HFF-Myc (cell line): ENCODE data around the gene PCBD1.
A peak's percentile ranks its signal among the peaks of the same experiment; 100 is the strongest.

ENCODE experiments used
- DNase-seq: peaks from one replicate; pipeline ENCODE4 v3.0.0-alpha.2; 2011; ENCODE audit warnings: low read depth; ENCODE audit errors: extremely low read depth
- H3K4me3 ChIP-seq: replicated peaks from 2 replicates; pipeline ENCODE4 v1.5.1; 2011; ENCODE audit warnings: low read depth, mild to moderate bottlenecking, control low read depth, low read length
- TF ChIP-seq, protein P1 (sequence below): IDR thresholded peaks from 2 replicates; pipeline ENCODE4 v1.5.1; 2012; ENCODE audit warnings: mild to moderate bottlenecking, low read depth, low read length, control low read depth; ENCODE audit errors: missing control alignments

PCBD1 gene

GRCh38 chr10:70885481-70885880 is 2.9 kb downstream of the PCBD1 start:
- no peak for DNase-seq
- TF ChIP-seq, protein P1, sequence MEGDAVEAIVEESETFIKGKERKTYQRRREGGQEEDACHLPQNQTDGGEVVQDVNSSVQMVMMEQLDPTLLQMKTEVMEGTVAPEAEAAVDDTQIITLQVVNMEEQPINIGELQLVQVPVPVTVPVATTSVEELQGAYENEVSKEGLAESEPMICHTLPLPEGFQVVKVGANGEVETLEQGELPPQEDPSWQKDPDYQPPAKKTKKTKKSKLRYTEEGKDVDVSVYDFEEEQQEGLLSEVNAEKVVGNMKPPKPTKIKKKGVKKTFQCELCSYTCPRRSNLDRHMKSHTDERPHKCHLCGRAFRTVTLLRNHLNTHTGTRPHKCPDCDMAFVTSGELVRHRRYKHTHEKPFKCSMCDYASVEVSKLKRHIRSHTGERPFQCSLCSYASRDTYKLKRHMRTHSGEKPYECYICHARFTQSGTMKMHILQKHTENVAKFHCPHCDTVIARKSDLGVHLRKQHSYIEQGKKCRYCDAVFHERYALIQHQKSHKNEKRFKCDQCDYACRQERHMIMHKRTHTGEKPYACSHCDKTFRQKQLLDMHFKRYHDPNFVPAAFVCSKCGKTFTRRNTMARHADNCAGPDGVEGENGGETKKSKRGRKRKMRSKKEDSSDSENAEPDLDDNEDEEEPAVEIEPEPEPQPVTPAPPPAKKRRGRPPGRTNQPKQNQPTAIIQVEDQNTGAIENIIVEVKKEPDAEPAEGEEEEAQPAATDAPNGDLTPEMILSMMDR = no peak
- H3K4me3 ChIP-seq = no peak overlapping the region

GRCh38 chr10:70884741-70885140 is 3.6 kb downstream of the PCBD1 start:
- DNase-seq = no peak
- TF ChIP-seq, protein P1 = no peak
- no peak overlapping the region for H3K4me3 ChIP-seq

- peak; percentile 65 for DNase-seq
- no peak overlapping the region for H3K4me3 ChIP-seq
- TF ChIP-seq, protein P1 = peak; percentile 93
Observed at GRCh38 chr10:70880077-70880534, 8.3 kb downstream of the PCBD1 start.

GRCh38 chr10:70879207-70879606 is 9.2 kb downstream of the PCBD1 start:
- no peak overlapping the region for H3K4me3 ChIP-seq
- TF ChIP-seq, protein P1 = no peak
- DNase-seq = no peak

GRCh38 chr10:70874061-70874460 is 14.3 kb downstream of the PCBD1 start:
- no peak overlapping the region for H3K4me3 ChIP-seq
- TF ChIP-seq, protein P1 = no peak
- no peak for DNase-seq

- DNase-seq = no peak
- H3K4me3 ChIP-seq = no peak overlapping the region
- TF ChIP-seq, protein P1 = no peak
Observed at GRCh38 chr10:70872291-70872690, 16.1 kb downstream of the PCBD1 start.

GRCh38 chr10:70866424-70866823 is 21.9 kb downstream of the PCBD1 start:
- no peak for DNase-seq
- H3K4me3 ChIP-seq = no peak overlapping the region
- TF ChIP-seq, protein P1 = no peak
